C4-2B (cell line): Measurements from ENCODE around the gene ZNF76.

Experiments
- ZFX ChIP-seq: fragments of 450-650 bp; IDR thresholded peaks from 2 replicates; pipeline ENCODE4 v1.6.1; 2017
- TF ChIP-seq, protein P1 (sequence below): fragments of 450-650 bp; conservative IDR thresholded peaks from 2 replicates; pipeline ENCODE4 v1.5.1; 2017; ENCODE audit warnings: mild to moderate bottlenecking

DNA sequence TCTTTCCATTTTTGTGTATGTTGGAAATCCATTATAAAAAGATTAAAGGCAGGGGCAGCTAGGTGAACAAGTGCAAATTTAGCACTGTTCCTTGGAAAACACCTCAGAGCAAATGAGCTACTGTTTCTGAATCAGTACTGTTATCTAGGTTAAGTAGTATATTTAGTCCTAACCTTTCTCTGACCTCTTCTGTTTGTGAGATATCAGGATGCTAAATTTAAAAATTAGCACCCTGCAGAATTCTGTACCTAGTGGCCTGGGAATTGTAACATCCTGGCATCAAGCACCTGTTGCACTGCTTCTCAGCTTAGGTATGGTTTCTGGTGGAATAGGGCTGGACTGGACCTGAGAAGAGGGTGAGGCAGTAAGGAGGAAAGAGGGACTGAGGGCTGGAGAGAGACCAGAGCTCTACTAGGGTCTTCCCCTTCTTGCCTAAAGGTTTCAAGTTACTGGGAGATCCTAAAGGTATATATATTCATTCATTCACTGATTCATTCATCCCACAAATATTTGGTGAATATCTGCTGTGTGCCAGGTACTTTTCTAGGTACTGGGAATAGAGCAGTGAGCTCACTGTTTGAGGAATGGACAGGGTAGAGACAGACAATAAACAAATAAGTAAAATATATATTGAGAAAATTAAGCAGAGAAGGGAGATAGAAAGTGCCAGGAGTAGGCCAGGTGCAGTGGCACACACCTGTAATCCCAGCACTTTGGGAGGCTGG lies 5.2 kb downstream of the ZNF76 start:
- TF ChIP-seq, protein P1, sequence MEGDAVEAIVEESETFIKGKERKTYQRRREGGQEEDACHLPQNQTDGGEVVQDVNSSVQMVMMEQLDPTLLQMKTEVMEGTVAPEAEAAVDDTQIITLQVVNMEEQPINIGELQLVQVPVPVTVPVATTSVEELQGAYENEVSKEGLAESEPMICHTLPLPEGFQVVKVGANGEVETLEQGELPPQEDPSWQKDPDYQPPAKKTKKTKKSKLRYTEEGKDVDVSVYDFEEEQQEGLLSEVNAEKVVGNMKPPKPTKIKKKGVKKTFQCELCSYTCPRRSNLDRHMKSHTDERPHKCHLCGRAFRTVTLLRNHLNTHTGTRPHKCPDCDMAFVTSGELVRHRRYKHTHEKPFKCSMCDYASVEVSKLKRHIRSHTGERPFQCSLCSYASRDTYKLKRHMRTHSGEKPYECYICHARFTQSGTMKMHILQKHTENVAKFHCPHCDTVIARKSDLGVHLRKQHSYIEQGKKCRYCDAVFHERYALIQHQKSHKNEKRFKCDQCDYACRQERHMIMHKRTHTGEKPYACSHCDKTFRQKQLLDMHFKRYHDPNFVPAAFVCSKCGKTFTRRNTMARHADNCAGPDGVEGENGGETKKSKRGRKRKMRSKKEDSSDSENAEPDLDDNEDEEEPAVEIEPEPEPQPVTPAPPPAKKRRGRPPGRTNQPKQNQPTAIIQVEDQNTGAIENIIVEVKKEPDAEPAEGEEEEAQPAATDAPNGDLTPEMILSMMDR = no peak
- no peak for TF ChIP-seq ZFX
